Stimulated activated naive CD8-positive, alpha-beta T cell treated with anti-CD3 and anti-CD28 coated beads, Interleukin-15, Interleukin-2, amounts not matched to agents 100 U/mL and 50 U/mL, for 24 hours (primary cell): Measurements from ENCODE around the gene IL11.
A peak's percentile ranks its signal among the peaks of the same experiment; 100 is the strongest.
"Not testable (repeated sequence)": the region's sequence is repeated elsewhere in the genome, so short reads cannot be mapped to it uniquely, and the experiment has no call there.

ENCODE experiments used
- ATAC-seq: fragments of 150-1000 bp; cut with Tn5 transposase; one replicate; pipeline ENCODE4 v1.10.0; 2021
- DNase-seq: peaks from one replicate; pipeline ENCODE4 v3.0.0; 2021

The IL11 gene

GRCh38 chr19:55370305-55370988, at the start of gene IL11:
TSS of gene IL11 (minus strand) at chr19:55370463. CDS start at chr19:55370310, 153 bp downstream.
- DNase-seq (no peak), ATAC-seq (no peak)

- DNase-seq, result no peak
- no peak for ATAC-seq
Observed at GRCh38 chr19:55419624-55420236, 49.5 kb upstream of the IL11 start.

- DNase-seq (no peak), ATAC-seq (no peak)
Observed at GRCh38 chr19:55419103-55419502, 48.8 kb upstream of the IL11 start.

GRCh38 chr19:55418185-55418584, 47.9 kb upstream of the IL11 start:
- DNase-seq, result peak; percentile 58

GRCh38 chr19:55410168-55410567, 39.9 kb upstream of the IL11 start:
- DNase-seq, result no peak
- no peak for ATAC-seq

More at GRCh38 chr19:55418185-55418584, 47.9 kb upstream of the IL11 start:
- ATAC-seq, result peak; percentile 65

GRCh38 chr19:55409179-55409578, 38.9 kb upstream of the IL11 start:
- not testable (repeated sequence) for ATAC-seq, DNase-seq

GRCh38 chr19:55408533-55408872, 38.2 kb upstream of the IL11 start:
- no peak for DNase-seq
- ATAC-seq, result no peak

- DNase-seq (peak; percentile 95), ATAC-seq (peak; percentile 96)
Observed at GRCh38 chr19:55407800-55408532, 37.7 kb upstream of the IL11 start.

GRCh38 chr19:55407550-55407799, 37.2 kb upstream of the IL11 start, which contains the start of gene UBE2S:
TSS of gene UBE2S (minus strand) at chr19:55407788. CDS start at chr19:55407589, 199 bp downstream.
- not testable (repeated sequence) for DNase-seq, ATAC-seq

- ATAC-seq (no peak), DNase-seq (peak; percentile 42)
Observed at GRCh38 chr19:55406826-55407549, 36.7 kb upstream of the IL11 start.

- ATAC-seq (no peak), DNase-seq (no peak)
Observed at GRCh38 chr19:55406091-55406825, 36.0 kb upstream of the IL11 start.

GRCh38 chr19:55405638-55406037, 35.4 kb upstream of the IL11 start:
- ATAC-seq (no peak), DNase-seq (no peak)

- no peak for DNase-seq
- ATAC-seq, result no peak
Observed at GRCh38 chr19:55402509-55402908, 32.2 kb upstream of the IL11 start.

- not testable (repeated sequence) for DNase-seq, ATAC-seq
Observed at GRCh38 chr19:55401390-55401789, 31.1 kb upstream of the IL11 start.

GRCh38 chr19:55400281-55401087, 30.2 kb upstream of the IL11 start:
- no peak for ATAC-seq
- DNase-seq, result no peak

GRCh38 chr19:55398200-55398925, 28.1 kb upstream of the IL11 start:
- DNase-seq, result no peak
- ATAC-seq, result peak; percentile 41

- ATAC-seq (no peak), DNase-seq (no peak)
Observed at GRCh38 chr19:55392820-55393761, 22.8 kb upstream of the IL11 start.

GRCh38 chr19:55391702-55392615, 21.7 kb upstream of the IL11 start:
- ATAC-seq, result no peak
- no peak for DNase-seq
